WTC11 (cell line): ENCODE measurements around the gene SPRYD3. TPM values are rescaled to one million over a fixed set of nuclear protein-coding genes. Genes with fewer than 3 reads are reported as not detected.

Source experiments
- ATAC-seq: fragments of 200-7000 bp; cut with Tn5 transposase; 2 replicates; pipeline ENCODE4 v1.10.0; 2021; ENCODE audit warnings: mild to moderate bottlenecking, moderate library complexity
- CTCF ChIA-PET: fragments of 300-600 bp; sonication (Branson Sonifier 250); formaldehyde crosslinking; loops from one replicate; lab custom pipeline; 2021; ENCODE audit warnings: antibody characterized with exemption; lab: Charles Lee
- POLR2A ChIA-PET: fragments of 350-600 bp; sonication (Branson Sonifier 250); formaldehyde crosslinking; loops from one replicate; lab custom pipeline; 2021; ENCODE audit warnings: antibody characterized with exemption; lab: Charles Lee
- DNase-seq: peaks from one replicate; pipeline ENCODE4 v3.0.0; 2021; ENCODE audit warnings: low spot score
- H3K27ac Mint-ChIP-seq: 2 replicates; pipeline ENCODE4 v1.8.0; 2021; ENCODE audit warnings: mixed read lengths
- H3K27me3 Mint-ChIP-seq: 2 replicates; pipeline ENCODE4 v1.8.0; 2021; ENCODE audit warnings: low read depth, mild to moderate bottlenecking, moderate library complexity, mixed read lengths
- H3K36me3 Mint-ChIP-seq: 2 replicates; pipeline ENCODE4 v1.8.0; 2021; ENCODE audit warnings: mixed read lengths
- H3K4me1 Mint-ChIP-seq: 2 replicates; pipeline ENCODE4 v1.8.0; 2022; ENCODE audit warnings: mixed read lengths
- H3K4me3 Mint-ChIP-seq: 2 replicates; pipeline ENCODE4 v1.8.0; 2021; ENCODE audit warnings: mild to moderate bottlenecking, moderate library complexity, mixed read lengths
- H3K9me3 Mint-ChIP-seq: 2 replicates; pipeline ENCODE4 v1.8.0; 2021; ENCODE audit warnings: mixed read lengths
- ATF1 ChIP-seq: sonication (generic); formaldehyde crosslinking; IDR thresholded peaks from 2 replicates; pipeline ENCODE4 v1.8.1; 2023; ENCODE audit warnings: mild to moderate bottlenecking, moderate library complexity, missing genetic modification reagents
- ATF2 ChIP-seq: sonication (generic); formaldehyde crosslinking; IDR thresholded peaks from 2 replicates; pipeline ENCODE4 v1.8.1; 2022; ENCODE audit warnings: low read depth, missing genetic modification reagents, borderline replicate concordance
- FOXJ3 ChIP-seq: sonication (generic); formaldehyde crosslinking; IDR thresholded peaks from 2 replicates; pipeline ENCODE4 v1.9.0; 2021; ENCODE audit warnings: missing genetic modification reagents, mild to moderate bottlenecking, borderline replicate concordance
- GTF2I ChIP-seq: fragments of 250-450 bp; sonication (Bioruptor Pico); conservative IDR thresholded peaks from 2 replicates; pipeline ENCODE4 v1.4.0; 2021; ENCODE audit warnings: mild to moderate bottlenecking
- JAZF1 ChIP-seq: fragments of 250-450 bp; sonication (Bioruptor Pico); IDR thresholded peaks from 2 replicates; pipeline ENCODE4 v1.9.0; 2021; ENCODE audit warnings: moderate library complexity, mild to moderate bottlenecking, inconsistent platforms
- RORB ChIP-seq: fragments of 250-450 bp; sonication (Bioruptor Pico); IDR thresholded peaks from 2 replicates; pipeline ENCODE4 v1.9.0; 2021; ENCODE audit warnings: mild to moderate bottlenecking
- SMAD4 ChIP-seq: sonication (generic); formaldehyde crosslinking; IDR thresholded peaks from 2 replicates; pipeline ENCODE4 v1.8.0; 2022; ENCODE audit warnings: mild to moderate bottlenecking, missing genetic modification reagents
- SOX15 ChIP-seq: fragments of 250-450 bp; sonication (Bioruptor Pico); IDR thresholded peaks from 2 replicates; pipeline ENCODE4 v1.9.0; 2021; ENCODE audit warnings: mild to moderate bottlenecking
- TEAD4 ChIP-seq: sonication (generic); formaldehyde crosslinking; IDR thresholded peaks from 2 replicates; pipeline ENCODE4 v1.8.0; 2022; ENCODE audit warnings: mild to moderate bottlenecking, missing genetic modification reagents
- TP53 ChIP-seq: sonication (generic); formaldehyde crosslinking; IDR thresholded peaks from 2 replicates; pipeline ENCODE4 v1.8.1; 2023; ENCODE audit warnings: mild to moderate bottlenecking, missing genetic modification reagents
- ZNF121 ChIP-seq: sonication (generic); formaldehyde crosslinking; IDR thresholded peaks from 2 replicates; pipeline ENCODE4 v1.8.0; 2023; ENCODE audit warnings: missing genetic modification reagents
- ZNF138 ChIP-seq: sonication (generic); formaldehyde crosslinking; conservative IDR thresholded peaks from 2 replicates; pipeline ENCODE4 v1.8.1; 2022; ENCODE audit warnings: mild to moderate bottlenecking, moderate library complexity, missing genetic modification reagents
- ZNF396 ChIP-seq: fragments of 250-450 bp; sonication (Bioruptor Pico); IDR thresholded peaks from 2 replicates; pipeline ENCODE4 v1.8.0; 2021; ENCODE audit warnings: mild to moderate bottlenecking, moderate library complexity, borderline replicate concordance
- total RNA-seq: library from RNA; stranded (reverse); gene quantifications from 3 replicates; pipeline ENCODE4 v1.2.3, GENCODE V29; 2021
- TF ChIP-seq, protein P1 (sequence below): fragments of 250-450 bp; sonication (Bioruptor Pico); IDR thresholded peaks from 2 replicates; pipeline ENCODE4 v1.9.0; 2021; ENCODE audit warnings: moderate library complexity, mild to moderate bottlenecking, inconsistent platforms, borderline replicate concordance
- TF ChIP-seq, protein P2 (sequence below): sonication (generic); formaldehyde crosslinking; IDR thresholded peaks from 2 replicates; pipeline ENCODE4 v1.8.1; 2023; ENCODE audit warnings: mild to moderate bottlenecking, missing genetic modification reagents, moderate library complexity
- TF ChIP-seq, protein P3 (sequence below): sonication (generic); formaldehyde crosslinking; IDR thresholded peaks from 2 replicates; pipeline ENCODE4 v1.8.1; 2023; ENCODE audit warnings: mild to moderate bottlenecking, missing genetic modification reagents

SPRYD3 gene
- total RNA-seq, 1 experiment from 2014 or later = 11.9 TPM

DNA sequence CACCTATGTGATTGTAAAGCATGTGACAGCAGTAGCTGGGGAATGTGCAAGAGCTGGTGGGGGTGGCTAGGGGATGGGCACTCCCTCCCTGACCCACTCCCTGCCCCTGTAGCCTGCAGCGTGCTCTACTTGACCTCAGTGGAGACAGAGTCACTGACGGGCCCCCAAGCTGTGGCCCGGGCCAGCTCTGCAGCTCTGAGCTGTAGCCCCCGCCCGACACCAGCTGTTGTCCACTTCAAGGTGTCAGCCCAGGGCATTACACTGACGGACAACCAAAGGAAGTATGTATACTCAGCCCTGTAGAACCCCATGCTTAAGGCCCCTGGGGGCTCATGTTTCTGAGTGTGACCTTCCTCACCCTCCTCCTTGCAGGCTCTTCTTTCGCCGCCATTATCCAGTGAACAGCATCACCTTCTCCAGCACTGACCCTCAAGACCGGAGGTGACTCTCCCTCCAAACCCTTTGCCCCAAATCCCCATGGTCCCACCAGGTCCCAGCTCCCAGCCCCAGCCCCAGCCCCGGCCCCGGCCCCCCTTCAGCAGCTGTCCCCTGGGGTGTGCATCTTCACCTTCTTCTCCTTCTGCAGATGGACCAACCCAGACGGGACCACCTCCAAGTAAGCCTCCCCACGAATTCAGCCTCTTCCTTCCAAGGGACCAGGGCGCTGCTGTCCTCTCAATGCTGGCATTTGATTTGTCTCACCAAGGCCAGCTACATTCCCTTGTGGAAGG lies 16.0 kb downstream of the SPRYD3 start:
- Mint-ChIP-seq H3K9me3 (no peaks in the 10 kb centered on the region), H3K36me3 (no peaks in the 10 kb centered on the region)
- TF ChIP-seq ZNF396 (no peak), TEAD4 (no peak), ATF1 (CRISPR knock-in tag) (no peak), ATF2 (CRISPR knock-in tag) (no peak)
- TF ChIP-seq, all 79 proteins: peak for 0
- ChIA-PET CTCF (interaction anchor here (1.0 to 11.2 kb wide), 8 partner anchors 8 to 135 kb away, joined by 3 to 474 read pairs (median 15); partner anchors contain the start of genes IGFBP6, SOAT2 and TNS2), POLR2A (interaction anchor here (0.5 to 1.3 kb wide), 2 partner anchors 9 to 16 kb away, joined by 3 read pairs; partner anchors contain the start of gene SPRYD3)
- peaks cover 7% of the 10 kb centered on the region for H3K4me1 Mint-ChIP-seq
- DNase-seq (peak; percentile 9), ATAC-seq (no peak)
- no peak overlapping the region for H3K4me3 Mint-ChIP-seq
- H3K27ac Mint-ChIP-seq = no peak overlapping the region
- H3K27me3 Mint-ChIP-seq = peaks cover 41% of the 10 kb centered on the region

DNA sequence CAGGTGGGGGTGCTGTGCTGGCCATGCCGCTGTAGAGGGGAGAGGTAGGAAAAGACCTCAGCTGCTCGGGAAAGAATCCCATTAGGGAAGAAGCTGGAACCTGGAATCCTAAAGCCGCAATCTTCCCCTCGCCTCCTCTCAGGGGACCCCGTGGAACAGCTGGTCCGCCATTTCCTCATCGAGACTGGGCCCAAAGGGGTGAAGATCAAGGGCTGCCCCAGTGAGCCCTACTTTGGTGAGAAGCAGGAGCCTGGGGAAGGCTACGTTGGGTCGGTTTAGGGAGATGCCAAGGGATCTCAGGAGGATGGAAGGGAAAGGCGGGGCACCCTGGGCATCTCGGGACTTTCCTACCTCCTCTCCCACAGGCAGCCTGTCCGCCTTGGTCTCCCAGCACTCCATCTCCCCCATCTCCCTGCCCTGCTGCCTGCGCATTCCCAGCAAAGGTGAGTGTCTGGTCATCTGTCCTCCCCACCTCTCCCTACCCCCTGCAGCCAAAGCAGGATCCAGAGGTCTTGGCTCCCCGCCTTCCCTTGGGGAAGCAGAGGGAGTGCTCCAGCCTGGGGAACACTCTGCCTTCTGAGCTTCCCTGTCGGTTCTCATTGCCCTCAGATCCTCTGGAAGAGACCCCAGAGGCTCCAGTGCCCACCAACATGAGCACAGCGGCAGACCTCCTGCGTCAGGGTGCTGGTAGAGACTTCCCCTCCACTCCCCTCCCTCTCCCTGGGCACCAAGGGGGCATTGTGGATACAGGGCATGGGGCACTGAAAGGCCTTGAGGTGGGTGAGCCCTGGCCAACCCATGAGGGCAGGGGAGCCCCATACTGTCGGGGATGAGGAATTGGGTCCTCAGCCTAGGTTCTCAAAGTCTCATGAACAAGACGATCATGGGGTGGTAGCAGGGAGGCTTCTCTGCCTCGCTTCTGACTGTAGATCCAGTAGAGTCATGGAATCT lies 16.9 kb downstream of the SPRYD3 start:
- Mint-ChIP-seq H3K4me1 (peaks cover 7% of the 10 kb centered on the region), H3K4me3 (no peak overlapping the region), H3K36me3 (no peaks in the 10 kb centered on the region), H3K27ac (no peak overlapping the region), H3K9me3 (no peaks in the 10 kb centered on the region), H3K27me3 (peaks cover 50% of the 10 kb centered on the region)
- CTCF ChIA-PET = interaction anchor here (0.7 to 11.2 kb wide), 20 partner anchors 7 to 259 kb away, joined by 3 to 474 read pairs (median 6); partner anchors contain the start of genes AAAS, IGFBP6, PFDN5 and SOAT2
- no peak for DNase-seq
- no peak for ATAC-seq
- TF ChIP-seq RORB = no peak
- TF ChIP-seq ZNF138 (CRISPR knock-in tag) = no peak
- TF ChIP-seq, all 79 proteins: peak for 0
- POLR2A ChIA-PET = interaction anchor here (1.3 kb wide), 1 partner anchor 17 kb away, joined by 3 read pairs; the partner anchor contains the start of gene SPRYD3

GRCh38 chr12:53061404-53062010 lies 17.7 kb downstream of the SPRYD3 start:
- ChIA-PET CTCF (interaction anchor here (0.7 to 11.2 kb wide), 19 partner anchors 6 to 260 kb away, joined by 3 to 474 read pairs (median 6); partner anchors contain the start of genes AAAS, IGFBP6, PFDN5 and SOAT2), POLR2A (interaction anchor here (1.3 kb wide), 1 partner anchor 17 kb away, joined by 3 read pairs; the partner anchor contains the start of gene SPRYD3)
- Mint-ChIP-seq H3K36me3 (no peaks in the 10 kb centered on the region), H3K4me3 (no peak overlapping the region), H3K27ac (no peak overlapping the region), H3K9me3 (no peaks in the 10 kb centered on the region), H3K27me3 (peaks cover 58% of the 10 kb centered on the region), H3K4me1 (peaks cover 7% of the 10 kb centered on the region)
- 0 out of 2 replicates have a peak, but pooled peaks have one; percentile 54 for TF ChIP-seq ZNF121 (CRISPR knock-in tag)
- TF ChIP-seq, protein P1, sequence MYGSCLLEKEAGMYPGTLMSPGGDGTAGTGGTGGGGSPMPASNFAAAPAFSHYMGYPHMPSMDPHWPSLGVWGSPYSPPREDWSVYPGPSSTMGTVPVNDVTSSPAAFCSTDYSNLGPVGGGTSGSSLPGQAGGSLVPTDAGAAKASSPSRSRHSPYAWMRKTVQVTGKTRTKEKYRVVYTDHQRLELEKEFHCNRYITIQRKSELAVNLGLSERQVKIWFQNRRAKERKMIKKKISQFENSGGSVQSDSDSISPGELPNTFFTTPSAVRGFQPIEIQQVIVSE (CRISPR knock-in tag) = no peak
- peak; percentile 57 for DNase-seq
- peak; percentile 76 for ATAC-seq

- H3K4me1 Mint-ChIP-seq = peaks cover 7% of the 10 kb centered on the region
- H3K36me3 Mint-ChIP-seq = no peaks in the 10 kb centered on the region
- no peak overlapping the region for H3K4me3 Mint-ChIP-seq
- DNase-seq (no peak), ATAC-seq (no peak)
- H3K27ac Mint-ChIP-seq = no peak overlapping the region
- peaks cover 65% of the 10 kb centered on the region for H3K27me3 Mint-ChIP-seq
- TF ChIP-seq FOXJ3 (CRISPR knock-in tag) = no peak
- TF ChIP-seq SOX15 (CRISPR knock-in tag) = no peak
- TF ChIP-seq GTF2I (CRISPR knock-in tag) = no peak
- TF ChIP-seq, protein P2, sequence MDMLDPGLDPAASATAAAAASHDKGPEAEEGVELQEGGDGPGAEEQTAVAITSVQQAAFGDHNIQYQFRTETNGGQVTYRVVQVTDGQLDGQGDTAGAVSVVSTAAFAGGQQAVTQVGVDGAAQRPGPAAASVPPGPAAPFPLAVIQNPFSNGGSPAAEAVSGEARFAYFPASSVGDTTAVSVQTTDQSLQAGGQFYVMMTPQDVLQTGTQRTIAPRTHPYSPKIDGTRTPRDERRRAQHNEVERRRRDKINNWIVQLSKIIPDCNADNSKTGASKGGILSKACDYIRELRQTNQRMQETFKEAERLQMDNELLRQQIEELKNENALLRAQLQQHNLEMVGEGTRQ (CRISPR knock-in tag) = no peak
- TF ChIP-seq TP53 (CRISPR knock-in tag) = no peak
- TF ChIP-seq SMAD4 (CRISPR knock-in tag) = no peak
- TF ChIP-seq JAZF1 = no peak
- TF ChIP-seq, protein P3, sequence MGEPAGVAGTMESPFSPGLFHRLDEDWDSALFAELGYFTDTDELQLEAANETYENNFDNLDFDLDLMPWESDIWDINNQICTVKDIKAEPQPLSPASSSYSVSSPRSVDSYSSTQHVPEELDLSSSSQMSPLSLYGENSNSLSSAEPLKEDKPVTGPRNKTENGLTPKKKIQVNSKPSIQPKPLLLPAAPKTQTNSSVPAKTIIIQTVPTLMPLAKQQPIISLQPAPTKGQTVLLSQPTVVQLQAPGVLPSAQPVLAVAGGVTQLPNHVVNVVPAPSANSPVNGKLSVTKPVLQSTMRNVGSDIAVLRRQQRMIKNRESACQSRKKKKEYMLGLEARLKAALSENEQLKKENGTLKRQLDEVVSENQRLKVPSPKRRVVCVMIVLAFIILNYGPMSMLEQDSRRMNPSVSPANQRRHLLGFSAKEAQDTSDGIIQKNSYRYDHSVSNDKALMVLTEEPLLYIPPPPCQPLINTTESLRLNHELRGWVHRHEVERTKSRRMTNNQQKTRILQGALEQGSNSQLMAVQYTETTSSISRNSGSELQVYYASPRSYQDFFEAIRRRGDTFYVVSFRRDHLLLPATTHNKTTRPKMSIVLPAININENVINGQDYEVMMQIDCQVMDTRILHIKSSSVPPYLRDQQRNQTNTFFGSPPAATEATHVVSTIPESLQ = no peak
- CTCF ChIA-PET = interaction anchor here (0.9 to 11.2 kb wide), 9 partner anchors 11 to 153 kb away, joined by 4 to 474 read pairs (median 14); partner anchors contain the start of genes IGFBP6, SOAT2, SPRYD3 and TNS2
- no peaks in the 10 kb centered on the region for H3K9me3 Mint-ChIP-seq
- POLR2A ChIA-PET = no interaction called here
These were observed 18.4 kb downstream of the SPRYD3 start for GRCh38 chr12:53060721-53061276.
